Measurements from ENCODE around the gene METTL18.

Gene METTL18

GRCh38 chr1:169776440-169776839 lies 18.3 kb downstream of the METTL18 start:
- ChIA-PET POLR2A (no interaction called here), CTCF (no interaction called here)
- no peaks in the 10 kb centered on the region for H3K4me1 ChIP-seq (ENCODE audit: control insufficient read depth, insufficient read depth, low read length)
- TF ChIP-seq BCL11B (tag by site-specific recombination; IDR thresholded peaks at IDR 0.05; ENCODE audit: low read depth) (no peak), PRDM10 (tag by site-specific recombination; IDR thresholded peaks at IDR 0.05) (peak; percentile 42; the same call in 1 of the 2 replicates)
- no peak overlapping the region for H3K27ac ChIP-seq (ENCODE audit: extremely low read depth, low read depth, low read length)
- H3K36me3 ChIP-seq (ENCODE audit: control insufficient read depth in 2 of 2, insufficient read depth in 1 of 2, low read length in 2 of 2) = no peaks in the 10 kb centered on the region
- no peak overlapping the region for H3K4me3 ChIP-seq (ENCODE audit: low read depth, low read length)
- no peaks in the 10 kb centered on the region for H3K9me3 ChIP-seq (ENCODE audit: control insufficient read depth, insufficient read depth, low read depth, low read length)

GRCh38 chr1:169768161-169768560 lies 26.5 kb downstream of the METTL18 start:
- H3K4me3 ChIP-seq (ENCODE audit: low read depth, low read length) = no peak overlapping the region
- H3K36me3 ChIP-seq (ENCODE audit: control insufficient read depth in 2 of 2, insufficient read depth in 1 of 2, low read length in 2 of 2) = no peaks in the 10 kb centered on the region
- no peaks in the 10 kb centered on the region for H3K4me1 ChIP-seq (ENCODE audit: control insufficient read depth, insufficient read depth, low read length)
- TF ChIP-seq INSM2 (tag by site-specific recombination; IDR thresholded peaks at IDR 0.05) = no peak
- no peak for TF ChIP-seq OSR2 (tag by site-specific recombination; IDR thresholded peaks at IDR 0.05)
- no peak for TF ChIP-seq ZSCAN4 (tag by site-specific recombination; IDR thresholded peaks at IDR 0.05)
- no peak for TF ChIP-seq ZNF837 (tag by site-specific recombination; IDR thresholded peaks at IDR 0.05)
- TF ChIP-seq ZNF549 (tag by site-specific recombination; IDR thresholded peaks at IDR 0.05) = no peak
- no peak for TF ChIP-seq KLF10 (tag by site-specific recombination; IDR thresholded peaks at IDR 0.05)
- ChIA-PET POLR2A (no interaction called here), CTCF (interaction anchor here (0.5 to 0.7 kb wide), 2 partner anchors 27 to 32 kb away, joined by 3 to 4 read pairs; no protein-coding TSS in a partner anchor)
- H3K27ac ChIP-seq (ENCODE audit: extremely low read depth, low read depth, low read length) = no peak overlapping the region
- H3K9me3 ChIP-seq (ENCODE audit: control insufficient read depth, insufficient read depth, low read depth, low read length) = no peaks in the 10 kb centered on the region

GRCh38 chr1:169765580-169766331 lies 29.0 kb downstream of the METTL18 start:
- Histone ChIP-seq H3K4me3 (ENCODE audit: low read depth, low read length) (no peak overlapping the region), H3K9me3 (ENCODE audit: control insufficient read depth, insufficient read depth, low read depth, low read length) (no peaks in the 10 kb centered on the region), H3K27ac (ENCODE audit: extremely low read depth, low read depth, low read length) (no peak overlapping the region), H3K4me1 (ENCODE audit: control insufficient read depth, insufficient read depth, low read length) (no peaks in the 10 kb centered on the region), H3K36me3 (ENCODE audit: control insufficient read depth in 2 of 2, insufficient read depth in 1 of 2, low read length in 2 of 2) (no peaks in the 10 kb centered on the region)
- POLR2A ChIA-PET = no interaction called here
- CTCF ChIA-PET = interaction anchor here (0.7 to 0.8 kb wide), 2 partner anchors 13 to 24 kb away, joined by 3 read pairs; no protein-coding TSS in a partner anchor
- TF ChIP-seq MZF1 (tag by site-specific recombination; IDR thresholded peaks at IDR 0.05; ENCODE audit: borderline replicate concordance) = no peak
- no peak for TF ChIP-seq YY2 (tag by site-specific recombination; IDR thresholded peaks at IDR 0.05)
- TF ChIP-seq BCL6B (tag by site-specific recombination; IDR thresholded peaks at IDR 0.05) = no peak
- no peak for TF ChIP-seq SETDB1 (IDR thresholded peaks at IDR 0.05; ENCODE audit: insufficient read length, low read length)
- no peak for TF ChIP-seq ZNF10 (tag by site-specific recombination; IDR thresholded peaks at IDR 0.05)
- TF ChIP-seq REST (tag by site-specific recombination; IDR thresholded peaks at IDR 0.05) = no peak
- TF ChIP-seq ZSCAN18 (tag by site-specific recombination; IDR thresholded peaks at IDR 0.05) = no peak
- TF ChIP-seq ZNF837 (tag by site-specific recombination; IDR thresholded peaks at IDR 0.05) = no peak

Measured in HEK293 (cell line).